Skeletal muscle tissue (tissue), 4 donors: ENCODE results near the gene COL23A1. TPM values are rescaled to one million over a fixed set of nuclear protein-coding genes. Genes with fewer than 3 reads are reported as not detected.

Experiments
- H3K27ac ChIP-seq: one replicate; pipeline ENCODE4 v1.7.0; 2013; ENCODE audit warnings: mild to moderate bottlenecking, low read depth, low read length, inconsistent platforms
- H3K27me3 ChIP-seq, 3 donors: one replicate each; pipeline ENCODE4 v1.7.0; 2013; ENCODE audit warnings: low read length in 3 of 3; ENCODE audit not compliant: control insufficient read depth in 3 of 3, insufficient read depth in 3 of 3
- H3K36me3 ChIP-seq, 3 donors: one replicate each; pipeline ENCODE4 v1.7.0; 2013; ENCODE audit warnings: low read length in 3 of 3; ENCODE audit not compliant: control insufficient read depth in 3 of 3, insufficient read depth in 3 of 3
- H3K4me1 ChIP-seq, 3 donors: one replicate each; pipeline ENCODE4 v1.7.0; 2013; ENCODE audit warnings: low read length in 3 of 3, mild to moderate bottlenecking in 3 of 3; ENCODE audit not compliant: control insufficient read depth in 3 of 3, insufficient read depth in 3 of 3
- H3K4me3 ChIP-seq, 3 donors: one replicate each; pipeline ENCODE4 v1.7.0; 2013; ENCODE audit warnings: low read length in 3 of 3
- H3K9ac ChIP-seq, 3 donors: one replicate each; pipeline ENCODE4 v1.7.0; 2013; ENCODE audit warnings: low read length in 3 of 3, mild to moderate bottlenecking in 3 of 3, moderate library complexity in 2 of 3, low read depth in 1 of 3
- H3K9me3 ChIP-seq, 3 donors: one replicate each; pipeline ENCODE4 v1.7.0; 2013; ENCODE audit warnings: low read length in 3 of 3; ENCODE audit not compliant: control insufficient read depth in 3 of 3
- total RNA-seq: library from RNA; depleted of rRNA; stranded (reverse); fragments of >200 nt; gene quantifications from one replicate; pipeline ENCODE4 v1.2.3, GENCODE V29; 2014
- donor health status: Osteomylitis.

The COL23A1 gene
- total RNA-seq, 1 donor from 2014 or later: 0.52 TPM

GRCh38 chr5:178475422-178475821, 114.8 kb downstream of the COL23A1 start:
- Histone ChIP-seq H3K4me3 (no peak overlapping the region), H3K9ac (no peak overlapping the region)

GRCh38 chr5:178474562-178475184, 115.5 kb downstream of the COL23A1 start:
- no peaks in the 10 kb centered on the region for H3K36me3 ChIP-seq
- H3K9me3 ChIP-seq: peaks cover 0 to 7% (median 5%) of the 10 kb centered on the region in 3 donors
- H3K4me3 ChIP-seq: no peak overlapping the region
- H3K27me3 ChIP-seq: peaks cover 3 to 10% (median 4%) of the 10 kb centered on the region in 3 donors
- H3K27ac ChIP-seq: no peak overlapping the region
- no peak overlapping the region for H3K9ac ChIP-seq
- H3K4me1 ChIP-seq: no peaks in the 10 kb centered on the region

More at GRCh38 chr5:178475422-178475821, 114.8 kb downstream of the COL23A1 start:
- Histone ChIP-seq H3K36me3 (no peaks in the 10 kb centered on the region), H3K4me1 (no peaks in the 10 kb centered on the region), H3K9me3 (peaks cover 0 to 7% (median 5%) of the 10 kb centered on the region in 3 donors), H3K27ac (no peak overlapping the region), H3K27me3 (peaks cover 3 to 6% (median 4%) of the 10 kb centered on the region in 3 donors)

- no peak overlapping the region for H3K9ac ChIP-seq
- H3K9me3 ChIP-seq: peaks cover 0 to 7% (median 5%) of the 10 kb centered on the region in 3 donors
- H3K27me3 ChIP-seq: peaks cover 0 to 12% (median 3%) of the 10 kb centered on the region in 3 donors
- H3K27ac ChIP-seq: no peak overlapping the region
- no peaks in the 10 kb centered on the region for H3K4me1 ChIP-seq
- no peaks in the 10 kb centered on the region for H3K36me3 ChIP-seq
- no peak overlapping the region for H3K4me3 ChIP-seq
These were observed 116.3 kb downstream of the COL23A1 start for GRCh38 chr5:178473854-178474253.

GRCh38 chr5:178472138-178472537, 118.1 kb downstream of the COL23A1 start:
- no peak overlapping the region for H3K27ac ChIP-seq
- no peak overlapping the region for H3K4me3 ChIP-seq
- H3K9me3 ChIP-seq: peaks cover 0 to 7% (median 5%) of the 10 kb centered on the region in 3 donors
- peaks cover 0 to 10% (median 3%) of the 10 kb centered on the region in 3 donors for H3K27me3 ChIP-seq
- H3K4me1 ChIP-seq: peaks cover 6 to 14% (median 8%) of the 10 kb centered on the region in 3 donors
- H3K36me3 ChIP-seq: no peaks in the 10 kb centered on the region
- H3K9ac ChIP-seq: no peak overlapping the region

GRCh38 chr5:178471711-178472110, 118.5 kb downstream of the COL23A1 start:
- Histone ChIP-seq H3K4me1 (peaks cover 6 to 16% (median 10%) of the 10 kb centered on the region in 3 donors), H3K4me3 (no peak overlapping the region), H3K9me3 (peaks cover 0 to 7% (median 5%) of the 10 kb centered on the region in 3 donors), H3K27me3 (peaks cover 0 to 10% (median 3%) of the 10 kb centered on the region in 3 donors), H3K36me3 (no peaks in the 10 kb centered on the region), H3K9ac (no peak overlapping the region), H3K27ac (no peak overlapping the region)

GRCh38 chr5:178470760-178471025, 119.5 kb downstream of the COL23A1 start:
- no peak overlapping the region for H3K4me3 ChIP-seq
- H3K4me1 ChIP-seq: peaks cover 6 to 16% (median 10%) of the 10 kb centered on the region in 3 donors
- peaks cover 0 to 12% (median 3%) of the 10 kb centered on the region in 3 donors for H3K27me3 ChIP-seq
- no peaks in the 10 kb centered on the region for H3K36me3 ChIP-seq
- no peak overlapping the region for H3K27ac ChIP-seq
- peaks cover 0 to 3% (median 2%) of the 10 kb centered on the region in 3 donors for H3K9me3 ChIP-seq
- no peak overlapping the region for H3K9ac ChIP-seq

GRCh38 chr5:178469975-178470759, 120.0 kb downstream of the COL23A1 start:
- Histone ChIP-seq H3K36me3 (no peaks in the 10 kb centered on the region), H3K9me3 (peaks cover 0 to 3% (median 0%) of the 10 kb centered on the region in 3 donors), H3K4me3 (no peak overlapping the region), H3K4me1 (peaks cover 6 to 16% (median 10%) of the 10 kb centered on the region in 3 donors), H3K27ac (no peak overlapping the region), H3K9ac (no peak overlapping the region), H3K27me3 (peaks cover 0 to 12% (median 3%) of the 10 kb centered on the region in 3 donors)

GRCh38 chr5:178469011-178469974, 120.9 kb downstream of the COL23A1 start:
- Histone ChIP-seq H3K4me3 (no peak overlapping the region), H3K4me1 (peaks cover 6 to 16% (median 10%) of the 10 kb centered on the region in 3 donors)

GRCh38 chr5:178468196-178468685, 122.0 kb downstream of the COL23A1 start:
- H3K36me3 ChIP-seq: no peaks in the 10 kb centered on the region
- peak overlapping the region in 1 of 3 donors; percentile 16 for H3K9ac ChIP-seq
- no peaks in the 10 kb centered on the region for H3K9me3 ChIP-seq
- no peak overlapping the region for H3K4me3 ChIP-seq
- no peak overlapping the region for H3K27ac ChIP-seq
- peaks cover 6 to 16% (median 10%) of the 10 kb centered on the region in 3 donors for H3K4me1 ChIP-seq
- H3K27me3 ChIP-seq: peaks cover 0 to 12% (median 3%) of the 10 kb centered on the region in 3 donors

More at GRCh38 chr5:178469011-178469974, 120.9 kb downstream of the COL23A1 start:
- H3K27me3 ChIP-seq: peaks cover 0 to 12% (median 3%) of the 10 kb centered on the region in 3 donors
- H3K27ac ChIP-seq: no peak overlapping the region
- H3K9me3 ChIP-seq: no peaks in the 10 kb centered on the region
- H3K9ac ChIP-seq: no peak overlapping the region
- H3K36me3 ChIP-seq: no peaks in the 10 kb centered on the region
